NCI-H69 (cell line): Measurements from ENCODE around the gene MTMR1.

Experiments used
- DNase-seq: peaks from one replicate; lab custom pipeline; 2025; lab: John Stamatoyannopoulos, UW

The MTMR1 gene

GRCh38 chrX:150692831-150693724 is at the start of gene MTMR1:
MTMR1 (plus strand) TSS chrX:150693396; CDS start chrX:150693531, 135 bp downstream.
- peak; percentile 79 for DNase-seq

- no peak for DNase-seq
Measured at GRCh38 chrX:150643958-150644357, 49.2 kb upstream of the MTMR1 start.

- DNase-seq, result no peak
Measured at GRCh38 chrX:150644422-150644821, 48.8 kb upstream of the MTMR1 start.

GRCh38 chrX:150647331-150647730 is 45.9 kb upstream of the MTMR1 start:
- DNase-seq, result no peak

- DNase-seq, result no peak
Measured at GRCh38 chrX:150648296-150648940, 44.8 kb upstream of the MTMR1 start.

GRCh38 chrX:150649096-150649870 is 43.9 kb upstream of the MTMR1 start:
- DNase-seq, result no peak

- DNase-seq, result no peak
Measured at GRCh38 chrX:150651906-150652305, 41.3 kb upstream of the MTMR1 start.

GRCh38 chrX:150655788-150656187 is 37.4 kb upstream of the MTMR1 start:
- DNase-seq, result no peak

GRCh38 chrX:150663073-150663472 is 30.1 kb upstream of the MTMR1 start:
- peak; percentile 72 for DNase-seq

- peak; percentile 91 for DNase-seq
Measured at GRCh38 chrX:150664290-150664689, 28.9 kb upstream of the MTMR1 start.

- DNase-seq, result peak; percentile 78
Measured at GRCh38 chrX:150676221-150676620, 17.0 kb upstream of the MTMR1 start.

- peak; percentile 52 for DNase-seq
Measured at GRCh38 chrX:150680974-150681373, 12.2 kb upstream of the MTMR1 start.

- no peak for DNase-seq
Measured at GRCh38 chrX:150683112-150683511, 10.1 kb upstream of the MTMR1 start.

- DNase-seq, result peak; percentile 63
Measured at GRCh38 chrX:150683536-150684146, 9.6 kb upstream of the MTMR1 start.

- DNase-seq, result peak; percentile 2
Measured at GRCh38 chrX:150688911-150689451, 4.2 kb upstream of the MTMR1 start.

GRCh38 chrX:150690126-150690525 is 3.1 kb upstream of the MTMR1 start:
- peak; percentile 12 for DNase-seq

- DNase-seq, result no peak
Measured at GRCh38 chrX:150692296-150692695, 900 bp upstream of the MTMR1 start.

- peak; percentile 87 for DNase-seq
Measured at GRCh38 chrX:150693725-150694574, 754 bp downstream of the MTMR1 start.

- DNase-seq, result peak; percentile 70
Measured at GRCh38 chrX:150694738-150695410, 1.7 kb downstream of the MTMR1 start.

- DNase-seq, result no peak
Measured at GRCh38 chrX:150696331-150696730, 3.1 kb downstream of the MTMR1 start.
